A549 (cell line): ENCODE results near the gene CSAG2. TPM values are rescaled to one million over a fixed set of nuclear protein-coding genes. Genes with fewer than 3 reads are reported as not detected.
"Not testable (repeated sequence)": the region's sequence is repeated elsewhere in the genome, so short reads cannot be mapped to it uniquely, and the experiment has no call there.

ENCODE experiments used
- ATAC-seq, 2 experiments: fragments of 200-7000 bp in 1 of 2; fragments of >200 bp in 1 of 2; cut with Nextera tagmentation in 1 of 2; cut with Tn5 transposase in 1 of 2; 3 replicates each; pipeline versions ENCODE4 v1.8.0 to v1.9.1; 2018 to 2020; ENCODE audit warnings: mild to moderate bottlenecking in 1 of 2, moderate library complexity in 1 of 2
- CTCF ChIA-PET: fragments of 300-600 bp; sonication (Branson Sonifier 250); formaldehyde crosslinking; extraction: SDS; loops from one replicate; lab custom pipeline; 2021; ENCODE audit warnings: antibody characterized with exemption, inconsistent platforms; lab: Yijun Ruan, JAX
- POLR2A ChIA-PET: fragments of 350-600 bp; formaldehyde crosslinking; extraction: SDS; loops from one replicate; lab custom pipeline; 2021; ENCODE audit warnings: antibody characterized with exemption, inconsistent platforms; lab: Yijun Ruan, JAX
- DNase-seq, 2 experiments: peaks; one replicate each; pipeline versions ENCODE4 v3.0.0 to v3.0.0-alpha.2; 2011 to 2016; ENCODE audit warnings: low read depth in 1 of 2, low spot score in 1 of 2
- FAIRE-seq: peaks from 2 replicates; lab custom pipeline; 2011; peaks lifted over from hg19 to GRCh38; lab: Jason Lieb, UNC
- H3K27ac ChIP-seq, 2 experiments: fragments of >200 bp; sonication (Bioruptor Twin); formaldehyde crosslinking; 3 replicates each; pipeline ENCODE4 v1.5.1; 2016 to 2017
- H3K4me1 ChIP-seq: fragments of >200 bp; sonication (Bioruptor Twin); formaldehyde crosslinking; 3 replicates; pipeline ENCODE4 v1.6.1; 2016
- H3K4me2 ChIP-seq: fragments of >200 bp; sonication (Bioruptor Twin); formaldehyde crosslinking; 3 replicates; pipeline ENCODE4 v1.6.1; 2016
- H3K4me3 ChIP-seq: fragments of >200 bp; sonication (Bioruptor Twin); formaldehyde crosslinking; 3 replicates; pipeline ENCODE4 v1.5.1; 2016
- H3K9me3 ChIP-seq: fragments of >200 bp; sonication (Bioruptor Twin); formaldehyde crosslinking; 3 replicates; pipeline ENCODE4 v1.6.1; 2016
- BHLHE40 ChIP-seq: IDR thresholded peaks from 2 replicates; pipeline ENCODE4 v1.6.1; 2012; ENCODE audit warnings: low read depth, low read length, inconsistent platforms
- CEBPB ChIP-seq, 2 experiments: fragments of >200 bp in 1 of 2; sonication (Bioruptor Twin) in 1 of 2; formaldehyde crosslinking in 1 of 2; IDR thresholded peaks; 2 replicates each; pipeline ENCODE4 v1.6.1; 2012 to 2016
- CTCF ChIP-seq: fragments of >200 bp; sonication (Bioruptor Twin); formaldehyde crosslinking; IDR thresholded peaks from 3 replicates; pipeline ENCODE4 v1.5.1; 2016
- EHF ChIP-seq: fragments of 250-450 bp; sonication (Bioruptor Pico); IDR thresholded peaks from 2 replicates; pipeline ENCODE4 v1.5.0; 2020; ENCODE audit warnings: mild to moderate bottlenecking
- EHMT2 ChIP-seq: fragments of 200-600 bp; sonication (generic); IDR thresholded peaks from 2 replicates; pipeline ENCODE4 v1.6.1; 2016; ENCODE audit warnings: antibody characterized with exemption, low read depth, mild to moderate bottlenecking, moderate library complexity
- GATA3 ChIP-seq: IDR thresholded peaks from 2 replicates; pipeline ENCODE4 v1.6.1; 2012; ENCODE audit warnings: borderline replicate concordance
- HDAC2 ChIP-seq: fragments of 200-600 bp; sonication (generic); IDR thresholded peaks from 2 replicates; pipeline ENCODE4 v1.6.1; 2016
- JUN ChIP-seq, 2 experiments: fragments of >200 bp; sonication (Bioruptor Twin); formaldehyde crosslinking; IDR thresholded peaks; 2 replicates in 1 of 2; 3 replicates in 1 of 2; pipeline ENCODE4 v1.6.1; 2016 to 2017
- KDM5A ChIP-seq: fragments of 200-600 bp; sonication (generic); IDR thresholded peaks from 2 replicates; pipeline ENCODE4 v1.6.1; 2016; ENCODE audit warnings: antibody characterized with exemption, mild to moderate bottlenecking
- MAFK ChIP-seq: fragments of 450-650 bp; IDR thresholded peaks from 2 replicates; pipeline ENCODE4 v1.6.1; 2014; ENCODE audit not compliant: partially characterized antibody
- NR3C1 ChIP-seq: fragments of >200 bp; sonication (Bioruptor Twin); formaldehyde crosslinking; IDR thresholded peaks from 3 replicates; pipeline ENCODE4 v1.6.1; 2017
- PBX3 ChIP-seq: IDR thresholded peaks from 2 replicates; pipeline ENCODE4 v1.6.1; 2012
- POLR2A ChIP-seq: IDR thresholded peaks from 2 replicates; pipeline ENCODE4 v1.6.1; 2012; ENCODE audit warnings: mild to moderate bottlenecking, low read length
- RAD21 ChIP-seq, 2 experiments: fragments of >200 bp in 1 of 2; sonication (Bioruptor Twin) in 1 of 2; formaldehyde crosslinking in 1 of 2; IDR thresholded peaks in 1 of 2; conservative IDR thresholded peaks in 1 of 2; 2 replicates in 1 of 2; 3 replicates in 1 of 2; pipeline ENCODE4 v1.6.1; 2012 to 2018; ENCODE audit warnings: inconsistent platforms in 1 of 2
- RARB ChIP-seq: fragments of 250-450 bp; sonication (Bioruptor Pico); IDR thresholded peaks from 2 replicates; pipeline ENCODE4 v1.8.0; 2021; ENCODE audit warnings: mild to moderate bottlenecking, moderate library complexity
- RCOR1 ChIP-seq: fragments of 150-350 bp; IDR thresholded peaks from 2 replicates; pipeline ENCODE4 v1.6.1; 2014; ENCODE audit warnings: antibody characterized with exemption, low read length, low read depth
- REST ChIP-seq: fragments of 200-600 bp; sonication (generic); IDR thresholded peaks from 2 replicates; pipeline ENCODE4 v1.6.1; 2016; ENCODE audit warnings: antibody characterized with exemption, mild to moderate bottlenecking, moderate library complexity
- RNF2 ChIP-seq: fragments of 200-600 bp; sonication (generic); IDR thresholded peaks from 2 replicates; pipeline ENCODE4 v1.6.1; 2016; ENCODE audit warnings: low read depth, mild to moderate bottlenecking, antibody characterized with exemption, moderate library complexity, borderline replicate concordance
- SMC3 ChIP-seq: fragments of >200 bp; sonication (Bioruptor Twin); formaldehyde crosslinking; IDR thresholded peaks from 3 replicates; pipeline ENCODE4 v1.6.1; 2018; ENCODE audit warnings: inconsistent platforms
- TFCP2L1 ChIP-seq: fragments of 250-450 bp; sonication (Bioruptor Pico); IDR thresholded peaks from 2 replicates; pipeline ENCODE4 v1.5.0; 2021; ENCODE audit warnings: mild to moderate bottlenecking
- TP53 ChIP-seq: fragments of 250-450 bp; sonication (Bioruptor Pico); IDR thresholded peaks from 2 replicates; pipeline ENCODE4 v1.5.0; 2021; ENCODE audit warnings: mild to moderate bottlenecking, moderate library complexity
- USF2 ChIP-seq: fragments of 450-650 bp; IDR thresholded peaks from 2 replicates; pipeline ENCODE4 v1.6.1; 2014; ENCODE audit warnings: antibody characterized with exemption
- ZSCAN20 ChIP-seq: fragments of 250-450 bp; sonication (Bioruptor Pico); IDR thresholded peaks from 2 replicates; pipeline ENCODE4 v1.8.0; 2022; ENCODE audit warnings: mild to moderate bottlenecking, moderate library complexity
- WGBS: methylation state at CpG from one replicate; pipeline ENCODE4 v1.1.6; 2017; ENCODE audit errors: missing lambda C conversion rate; 5-methylcytosine and 5-hydroxymethylcytosine counted together
- polyA plus RNA-seq, 4 experiments: library from polyadenylated mRNA; depleted of rRNA in 3 of 4; stranded (reverse); fragments of >200 nt; fragmentation: RNase III in 1 of 4; extraction: RNeasy Plus Mini Kit Qiagen cat#74134 plus additional on column Dnase treatment in 1 of 4; gene quantifications; 2 replicates in 3 of 4; 3 replicates in 1 of 4; pipeline ENCODE4 v1.2.3, GENCODE V29; 2011 to 2017

The CSAG2 gene
- polyA plus RNA-seq, 2 of the 4 experiments (the other 2 are of a cell fraction) = not detected

GRCh38 chrX:152736528-152736927 lies 27.5 kb upstream of the CSAG2 start:
- H3K4me1 ChIP-seq, H3K9me3 ChIP-seq, H3K27ac ChIP-seq, ATAC-seq, DNase-seq, POLR2A ChIA-PET, CTCF ChIA-PET, H3K4me2 ChIP-seq, H3K4me3 ChIP-seq, FAIRE-seq: not testable (repeated sequence)
- WGBS = 41% methylated on average over 8 of the region's 12 CpGs

GRCh38 chrX:152735860-152736511 lies 26.9 kb upstream of the CSAG2 start:
- no peak for TF ChIP-seq GATA3
- TF ChIP-seq RARB (CRISPR knock-in tag) = no peak
- no peak for TF ChIP-seq RCOR1
- no peak for TF ChIP-seq NR3C1
- no peak for TF ChIP-seq CEBPB (IDR thresholded peaks at IDR 0.05)
- no peak for TF ChIP-seq PBX3
- no peak for TF ChIP-seq CTCF
- no peak for DNase-seq
- H3K27ac ChIP-seq = no peak overlapping the region
- WGBS = 61% methylated on average over 6 of the region's 12 CpGs
- FAIRE-seq = no peak
- ChIA-PET POLR2A (no interaction called here), CTCF (no interaction called here)
- no peaks in the 10 kb centered on the region for H3K4me1 ChIP-seq
- no peaks in the 10 kb centered on the region for H3K9me3 ChIP-seq
- H3K4me2 ChIP-seq = no peak overlapping the region
- no peak overlapping the region for H3K4me3 ChIP-seq
- ATAC-seq = no peak

GRCh38 chrX:152735101-152735500 lies 26.0 kb upstream of the CSAG2 start:
- Histone ChIP-seq H3K27ac (no peak overlapping the region), H3K4me3 (no peak overlapping the region), H3K4me1 (no peaks in the 10 kb centered on the region), H3K9me3 (no peaks in the 10 kb centered on the region), H3K4me2 (no peak overlapping the region)
- DNase-seq (no peak), FAIRE-seq (no peak), ATAC-seq (no peak)
- WGBS = no CpG with 5 or more reads among the region's 2 CpGs
- TF ChIP-seq JUN (IDR thresholded peaks at IDR 0.05) (no peak), MAFK (no peak), POLR2A (no peak), USF2 (no peak), TP53 (CRISPR knock-in tag) (no peak), REST (no peak), RARB (CRISPR knock-in tag) (no peak), EHMT2 (no peak), RNF2 (no peak), EHF (CRISPR knock-in tag) (no peak), TFCP2L1 (CRISPR knock-in tag) (no peak), KDM5A (no peak), ZSCAN20 (no peak), RAD21 (conservative IDR thresholded peaks at IDR 0.05 in 1 of 2, IDR thresholded peaks at IDR 0.05 in 1 of 2) (no peak), HDAC2 (no peak), BHLHE40 (no peak), SMC3 (no peak)
- CTCF ChIA-PET = no interaction called here
- POLR2A ChIA-PET = no interaction called here

- WGBS = 46% methylated on average over 4 of the region's 22 CpGs
- ATAC-seq, FAIRE-seq, H3K9me3 ChIP-seq, H3K4me1 ChIP-seq, H3K27ac ChIP-seq, DNase-seq, POLR2A ChIA-PET, CTCF ChIA-PET, H3K4me2 ChIP-seq, H3K4me3 ChIP-seq: not testable (repeated sequence)
Measured at GRCh38 chrX:152734143-152734858, 25.2 kb upstream of the CSAG2 start.
